Measurements from ENCODE around the gene TBCD.
"Not testable (repeated sequence)": the region's sequence is repeated elsewhere in the genome, so short reads cannot be mapped to it uniquely, and the experiment has no call there.

TBCD gene

DNA sequence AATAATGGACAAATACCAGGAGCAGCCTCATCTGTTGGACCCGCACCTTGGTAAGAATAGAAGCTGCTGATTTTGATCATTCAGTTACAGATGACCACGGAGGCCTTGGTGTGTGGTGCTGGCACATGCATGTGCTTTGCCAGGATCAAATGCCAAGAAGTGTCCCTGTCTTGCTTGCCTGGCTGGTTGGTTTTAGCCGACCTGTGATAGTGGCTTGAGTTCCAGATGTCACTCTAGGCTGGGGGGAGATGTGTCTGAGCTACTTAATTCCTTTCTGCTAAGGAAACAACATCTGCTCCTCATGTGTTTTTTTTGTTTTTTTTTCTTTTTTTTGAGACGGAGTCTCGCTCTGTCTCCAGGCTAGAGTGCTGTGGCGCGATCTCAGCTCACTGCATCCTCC lies 4.3 kb downstream of the TBCD start:
- in situ Hi-C loops (cut with MboI; ENCODE audit: low sequenced_read_pairs) = no loop called here

DNA sequence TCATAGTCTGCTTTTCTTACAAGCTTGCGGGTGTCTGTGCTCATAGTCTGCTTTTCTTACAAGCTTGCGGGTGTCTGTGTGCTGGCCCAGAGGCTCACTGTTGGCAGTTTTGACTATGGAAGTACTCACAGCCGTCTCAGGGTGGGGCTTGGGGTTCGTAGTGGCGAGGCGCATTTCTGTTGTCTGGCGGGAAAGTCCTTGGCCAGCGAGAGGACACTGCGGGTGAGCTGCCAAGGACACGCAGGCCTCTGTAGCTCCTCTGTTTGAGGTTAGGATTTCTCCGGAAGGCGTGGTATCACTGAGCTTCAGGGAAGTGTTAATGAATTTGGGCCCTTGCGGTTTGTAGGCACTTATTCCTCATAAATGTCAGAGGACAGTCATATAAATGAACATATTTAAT lies 13.5 kb downstream of the TBCD start:
- in situ Hi-C loops (cut with MboI; ENCODE audit: low sequenced_read_pairs) = no loop called here

DNA sequence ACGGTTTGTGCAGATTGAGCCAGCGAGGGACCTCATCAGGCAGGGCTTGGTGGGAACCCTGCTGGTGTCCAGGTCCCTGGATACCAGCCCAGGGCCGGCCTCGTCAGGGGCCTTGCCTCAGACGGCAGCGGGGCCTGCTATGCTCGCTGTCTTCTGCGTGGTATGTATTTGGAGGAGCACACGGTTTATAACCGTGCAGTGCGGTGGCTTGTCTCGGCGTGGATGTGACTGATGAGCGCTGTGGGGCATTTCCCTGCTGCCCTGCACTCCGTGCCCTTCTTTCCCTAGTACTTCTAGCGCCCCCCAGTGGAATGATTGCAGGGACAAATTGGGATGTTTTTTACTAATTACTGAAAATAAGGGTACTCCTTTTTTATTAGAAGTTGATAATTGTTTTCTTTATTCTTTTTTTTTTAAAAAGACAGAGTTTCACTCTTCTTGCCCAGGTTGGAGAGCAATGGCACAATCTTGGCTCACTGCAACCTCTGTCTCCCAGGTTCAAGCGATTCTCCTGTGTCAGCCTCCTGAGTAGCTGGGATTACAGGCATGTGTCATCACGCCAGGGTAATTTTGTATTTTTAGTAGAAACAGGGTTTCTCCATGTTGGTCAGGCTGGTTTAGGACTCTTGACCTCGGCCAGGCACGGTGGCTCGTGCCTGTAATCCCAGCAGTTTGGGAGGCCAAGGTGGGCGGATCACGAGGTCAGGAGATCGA lies 15.3 kb downstream of the TBCD start:
- in situ Hi-C loops (cut with MboI; ENCODE audit: low sequenced_read_pairs) = no loop called here

- in situ Hi-C loops (cut with MboI; ENCODE audit: low sequenced_read_pairs) = no loop called here
These were observed 17.2 kb downstream of the TBCD start for GRCh38 chr17:82769041-82769440.

- in situ Hi-C loops (cut with MboI; ENCODE audit: low sequenced_read_pairs) = no loop called here
These were observed 20.2 kb downstream of the TBCD start for GRCh38 chr17:82772026-82772425.

GRCh38 chr17:82774456-82774855 lies 22.6 kb downstream of the TBCD start:
- in situ Hi-C loops (cut with MboI; ENCODE audit: low sequenced_read_pairs) = not testable (repeated sequence)

GRCh38 chr17:82775001-82775823 lies 23.3 kb downstream of the TBCD start:
- in situ Hi-C loops (cut with MboI; ENCODE audit: low sequenced_read_pairs) = no loop called here

DNA sequence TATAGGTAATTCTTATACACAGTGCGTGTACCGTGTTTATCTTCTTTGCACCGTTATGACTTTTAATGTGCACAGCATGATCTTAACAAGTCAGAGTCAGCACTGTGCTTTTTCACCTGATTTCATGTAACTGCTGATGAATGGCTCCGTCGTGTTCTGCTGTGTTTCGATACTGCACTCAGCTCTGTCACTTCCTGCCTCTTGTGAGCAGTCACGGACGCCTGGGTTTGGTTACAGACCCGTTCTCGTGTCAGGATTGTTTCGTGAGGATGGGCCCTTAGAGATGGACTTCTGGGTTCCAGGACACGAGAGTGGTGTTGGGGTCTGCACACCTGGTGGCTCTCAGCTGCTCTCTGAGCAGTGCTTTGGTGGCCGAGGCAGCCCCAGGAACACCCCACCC lies 24.6 kb downstream of the TBCD start:
- in situ Hi-C loops (cut with MboI; ENCODE audit: low sequenced_read_pairs) = no loop called here

DNA sequence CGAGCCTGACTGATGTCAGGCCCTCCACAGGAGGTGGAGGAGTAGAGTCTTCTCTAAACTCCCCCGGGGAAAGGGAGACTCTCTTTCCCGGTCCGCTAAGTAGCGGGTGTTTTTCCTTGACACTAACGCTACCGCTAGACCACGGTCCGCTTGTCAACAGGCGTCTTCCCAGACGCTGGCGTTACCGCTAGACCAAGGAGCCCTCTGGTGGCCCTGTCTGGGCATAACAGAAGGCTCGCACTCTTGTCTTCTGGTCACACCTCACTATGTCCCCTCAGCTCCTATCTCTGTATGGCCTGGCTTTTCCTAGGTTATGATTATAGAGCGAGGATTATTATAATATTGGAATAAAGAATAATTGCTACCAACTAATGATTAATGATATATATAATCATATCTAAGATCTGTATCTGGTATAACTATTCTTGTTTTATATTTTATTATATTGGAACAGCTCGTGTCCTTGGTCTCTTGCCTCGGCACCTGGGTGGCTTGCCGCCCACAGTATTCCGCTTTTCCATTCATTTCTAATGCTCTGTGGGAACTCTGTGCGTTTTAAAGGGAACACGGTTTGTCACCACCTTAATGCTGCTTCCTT lies 26.0 kb downstream of the TBCD start:
- in situ Hi-C loops (cut with MboI; ENCODE audit: low sequenced_read_pairs) = not testable (repeated sequence)

DNA sequence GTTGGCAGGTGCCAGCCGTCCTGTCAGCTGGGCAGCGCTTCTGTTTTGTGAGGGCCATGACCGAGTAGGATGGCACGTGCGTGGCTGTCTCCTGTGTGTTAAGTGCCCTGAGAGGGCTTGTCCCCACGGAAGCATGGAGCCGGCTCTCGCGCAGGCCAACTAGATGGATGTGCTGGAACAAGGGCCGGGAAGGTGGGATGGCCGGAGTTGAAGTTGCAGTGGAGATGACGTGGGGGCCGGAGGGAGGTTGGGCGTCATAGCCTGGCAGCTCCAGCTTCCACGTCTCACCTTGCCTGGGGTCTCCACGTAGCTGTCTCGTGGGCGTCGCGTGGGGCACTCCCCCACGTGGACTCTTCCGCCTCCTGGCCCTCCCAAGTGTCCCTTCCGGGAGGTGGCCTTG lies 27.7 kb downstream of the TBCD start:
- in situ Hi-C loops (cut with MboI; ENCODE audit: low sequenced_read_pairs) = no loop called here

DNA sequence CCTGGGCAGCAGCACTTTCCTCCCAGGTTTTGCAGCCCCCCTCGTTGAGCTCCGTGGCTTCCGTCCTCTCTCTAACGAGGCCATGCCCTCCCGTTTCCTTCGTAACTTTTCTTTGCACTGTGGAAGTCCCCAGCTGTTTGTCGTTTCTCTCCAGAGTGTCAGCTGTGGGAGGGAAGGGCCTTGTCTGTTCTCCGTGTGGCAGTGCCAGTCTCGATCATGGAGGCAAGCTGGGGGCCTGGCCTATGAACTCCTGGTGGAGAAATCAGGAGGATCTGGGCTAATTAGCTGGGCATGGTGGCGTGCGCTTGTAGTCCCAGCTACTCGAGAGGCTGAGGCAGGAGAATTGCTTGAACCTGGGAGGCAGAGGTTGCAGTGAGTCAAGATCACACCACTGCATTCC lies 28.3 kb downstream of the TBCD start:
- in situ Hi-C loops (cut with MboI; ENCODE audit: low sequenced_read_pairs) = no loop called here

DNA sequence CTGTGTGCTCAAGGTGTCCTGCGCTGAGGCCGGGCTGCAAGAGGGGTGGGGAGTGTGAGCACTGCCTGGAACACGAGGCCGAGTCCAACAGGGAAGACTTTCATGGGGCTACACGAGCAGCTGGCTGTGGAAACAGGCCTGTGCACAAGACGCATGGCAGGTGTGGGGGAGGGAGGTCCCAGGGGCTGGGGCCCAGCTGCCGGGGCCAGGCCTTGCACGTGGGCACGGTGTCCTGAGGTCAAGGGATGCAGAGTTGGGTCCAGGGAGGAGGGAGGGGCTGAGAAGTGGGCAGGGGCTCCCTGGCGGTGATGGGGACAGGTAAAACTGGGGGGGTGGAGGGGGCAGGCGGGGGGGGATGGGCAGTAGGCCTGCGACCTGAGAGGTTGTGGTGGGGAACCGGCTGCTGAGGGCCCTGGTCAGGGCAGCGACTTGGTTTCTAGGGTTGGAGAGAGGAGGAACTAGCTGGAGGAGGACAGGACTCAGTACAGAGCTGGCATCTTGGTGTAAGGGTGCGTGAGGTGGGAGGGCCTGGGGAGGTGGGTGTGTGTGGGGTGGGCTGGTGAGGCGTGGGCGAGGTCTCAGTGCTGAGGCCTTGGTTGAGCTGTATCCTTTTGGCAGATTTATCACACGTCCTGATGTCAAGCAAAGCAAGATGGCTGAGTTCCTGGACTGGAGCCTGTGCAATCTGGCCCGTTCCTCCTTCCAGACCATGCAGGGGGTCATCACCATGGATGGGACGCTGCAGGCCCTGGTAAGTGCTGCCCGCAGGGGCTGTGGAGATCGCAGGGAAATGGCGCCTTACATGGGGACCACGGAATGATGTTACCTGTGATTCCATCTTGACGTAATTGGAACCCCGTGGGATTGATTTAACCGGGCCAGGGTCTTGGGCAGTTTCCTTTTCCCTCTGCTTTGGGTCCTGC lies 29.4 kb downstream of the TBCD start:
- in situ Hi-C loops (cut with MboI; ENCODE audit: low sequenced_read_pairs) = no loop called here

- in situ Hi-C loops (cut with MboI; ENCODE audit: low sequenced_read_pairs) = no loop called here
These were observed 30.0 kb downstream of the TBCD start for GRCh38 chr17:82781894-82782274.

GRCh38 chr17:82782657-82783207 lies 30.9 kb downstream of the TBCD start:
- in situ Hi-C loops (cut with MboI; ENCODE audit: low sequenced_read_pairs) = no loop called here

- in situ Hi-C loops (cut with MboI; ENCODE audit: low sequenced_read_pairs) = no loop called here
These were observed 31.6 kb downstream of the TBCD start for GRCh38 chr17:82783498-82783897.

- in situ Hi-C loops (cut with MboI; ENCODE audit: low sequenced_read_pairs) = not testable (repeated sequence)
These were observed 33.7 kb downstream of the TBCD start for GRCh38 chr17:82785581-82785980.

- in situ Hi-C loops (cut with MboI; ENCODE audit: low sequenced_read_pairs) = no loop called here
These were observed 34.6 kb downstream of the TBCD start for GRCh38 chr17:82786427-82786826.

DNA sequence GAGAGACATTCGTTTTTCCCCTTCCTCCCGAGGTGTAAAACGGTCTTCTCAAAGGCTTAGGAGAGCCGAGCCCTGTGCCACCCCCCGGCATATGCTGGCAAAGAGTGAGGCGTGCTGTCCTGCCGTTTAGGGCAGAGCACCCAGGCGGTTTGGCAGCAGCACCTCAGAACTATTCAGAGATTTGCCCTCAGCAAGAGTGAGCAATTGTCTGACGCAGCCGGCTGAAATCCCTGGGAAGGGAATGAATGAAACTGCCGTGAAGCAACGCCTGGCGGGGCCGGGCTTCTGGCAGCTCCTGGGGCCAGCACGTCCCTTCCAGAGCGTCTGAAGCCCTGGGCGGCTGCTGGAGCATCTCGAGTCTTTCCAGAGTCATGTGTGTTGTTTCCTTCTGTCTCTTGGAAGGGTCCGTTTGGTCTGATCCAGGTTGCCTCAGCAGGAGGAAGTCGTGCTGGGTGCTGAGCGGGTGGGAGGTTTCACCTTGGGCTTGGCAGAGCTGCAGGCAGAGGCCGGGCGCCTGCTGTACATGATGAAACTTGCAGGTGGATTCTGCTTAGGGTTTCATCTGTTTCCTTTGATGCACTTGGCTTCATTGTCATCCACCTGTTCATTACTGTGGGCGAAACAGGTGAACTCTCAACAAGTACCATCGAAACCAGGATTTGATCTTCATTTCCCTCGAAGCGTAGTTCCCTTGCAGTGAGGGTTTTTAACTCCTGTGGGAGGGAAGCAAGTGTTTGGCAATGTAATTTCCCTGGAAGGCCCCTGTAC lies 35.4 kb downstream of the TBCD start:
- in situ Hi-C loops (cut with MboI; ENCODE audit: low sequenced_read_pairs) = no loop called here

- in situ Hi-C loops (cut with MboI; ENCODE audit: low sequenced_read_pairs) = no loop called here
These were observed 36.5 kb downstream of the TBCD start for GRCh38 chr17:82788206-82789001.

All from HL-60/S4 treated with phorbol 12-myristate 13-acetate at 8.2 ng/mL for 4 days and 3 days (cell line).